Panc1 (cell line): ENCODE measurements around the gene CCHCR1. TPM values are rescaled to one million over a fixed set of nuclear protein-coding genes. Genes with fewer than 3 reads are reported as not detected.
A peak's percentile ranks its signal among the peaks of the same experiment; 100 is the strongest.

Source experiments
- ATAC-seq: fragments of 200-7000 bp; cut with Tn5 transposase; 2 replicates; pipeline ENCODE4 v1.9.1; 2020; ENCODE audit warnings: mild to moderate bottlenecking, moderate library complexity
- BruUV-seq: library from RNA; stranded (reverse); fragments of 400-500 nt; replicated peaks from 2 replicates; lab custom pipeline; 2021; lab: Mats Ljungman, UMichigan
- CTCF ChIA-PET: fragments of 300-600 bp; sonication (Branson Sonifier 250); formaldehyde crosslinking; loops from one replicate; lab custom pipeline; 2022; ENCODE audit warnings: antibody characterized with exemption; lab: Charles Lee
- POLR2A ChIA-PET: fragments of 300-600 bp; sonication (Branson Sonifier 250); formaldehyde crosslinking; loops from one replicate; lab custom pipeline; 2022; ENCODE audit warnings: antibody characterized with exemption; lab: Charles Lee
- DNase-seq: peaks from one replicate; pipeline ENCODE4 v3.0.0-alpha.2; 2010; ENCODE audit warnings: low read depth, low spot score
- H3K27ac ChIP-seq: 2 replicates; pipeline ENCODE4 v1.5.1; 2011; ENCODE audit warnings: mild to moderate bottlenecking, low read length, inconsistent platforms
- H3K27me3 ChIP-seq: fragments of 200-500 bp; sonication (Bioruptor generic); 2 replicates; pipeline ENCODE4 v1.6.0; 2014; ENCODE audit warnings: low read length, inconsistent platforms; ENCODE audit not compliant: control insufficient read depth, insufficient read depth
- H3K36me3 ChIP-seq: fragments of 200-500 bp; sonication (Bioruptor generic); 2 replicates; pipeline ENCODE4 v1.5.1; 2014; ENCODE audit warnings: inconsistent platforms, mild to moderate bottlenecking, low read length, moderate library complexity; ENCODE audit not compliant: control insufficient read depth, insufficient read depth
- H3K4me1 ChIP-seq: 2 replicates; pipeline ENCODE4 v1.5.1; 2011; ENCODE audit warnings: inconsistent platforms, mild to moderate bottlenecking, low read length, moderate library complexity; ENCODE audit not compliant: control insufficient read depth, insufficient read depth
- H3K4me3 ChIP-seq, 2 experiments: 2 replicates each; pipeline ENCODE4 v1.5.1; 2011 to 2012; ENCODE audit warnings: low read depth in 2 of 2, low read length in 2 of 2, mild to moderate bottlenecking in 2 of 2, inconsistent platforms in 1 of 2, moderate library complexity in 1 of 2
- H3K9me3 ChIP-seq: fragments of 200-500 bp; sonication (Bioruptor generic); 2 replicates; pipeline ENCODE4 v1.5.1; 2014; ENCODE audit warnings: low read depth, mild to moderate bottlenecking, inconsistent platforms, low read length, moderate library complexity; ENCODE audit not compliant: control insufficient read depth, insufficient read depth
- POLR2AphosphoS5 ChIP-seq: IDR thresholded peaks from 2 replicates; pipeline ENCODE4 v1.6.1; 2012; ENCODE audit warnings: mild to moderate bottlenecking, low read depth, low read length, moderate library complexity
- REST ChIP-seq, 2 experiments: IDR thresholded peaks; 2 replicates each; pipeline ENCODE4 v1.6.1; 2011 to 2012; ENCODE audit warnings: low read depth in 2 of 2, control low read depth in 1 of 2, low read length in 1 of 2, mild to moderate bottlenecking in 1 of 2, moderate library complexity in 1 of 2; ENCODE audit not compliant: insufficient read depth in 1 of 2
- SIN3A ChIP-seq: IDR thresholded peaks from 2 replicates; pipeline ENCODE4 v1.6.1; 2012; ENCODE audit warnings: low read depth, mild to moderate bottlenecking, low read length, moderate library complexity, borderline replicate concordance; ENCODE audit not compliant: insufficient read depth
- TCF7L2 ChIP-seq: IDR thresholded peaks from 2 replicates; pipeline ENCODE4 v1.6.1; 2011; ENCODE audit warnings: mild to moderate bottlenecking, low read depth, low read length, inconsistent platforms
- in situ Hi-C: cut with HindIII; loops from 2 replicates; pipeline ENCODE4 v1.10.0; 2016; ENCODE audit warnings: low sequenced_read_pairs, low pct_unique_long_range_greater_than_20kb
- intact Hi-C: fragments of 100-400 bp; cut with micrococcal nuclease; formaldehyde crosslinking; loops from one replicate; pipeline ENCODE4 v1.10.0; 2022; ENCODE audit not compliant: unreplicated experiment
- total RNA-seq: library from RNA; stranded (reverse); gene quantifications from one replicate; pipeline ENCODE4 v1.2.1, GENCODE V29; 2021; ENCODE audit not compliant: unreplicated experiment
- TF ChIP-seq, protein P1 (sequence below): fragments of 450-650 bp; IDR thresholded peaks from 2 replicates; pipeline ENCODE4 v1.5.1; 2017; ENCODE audit warnings: mild to moderate bottlenecking

Gene CCHCR1
- total RNA-seq, 1 experiment from 2014 or later: 37.1 TPM

DNA sequence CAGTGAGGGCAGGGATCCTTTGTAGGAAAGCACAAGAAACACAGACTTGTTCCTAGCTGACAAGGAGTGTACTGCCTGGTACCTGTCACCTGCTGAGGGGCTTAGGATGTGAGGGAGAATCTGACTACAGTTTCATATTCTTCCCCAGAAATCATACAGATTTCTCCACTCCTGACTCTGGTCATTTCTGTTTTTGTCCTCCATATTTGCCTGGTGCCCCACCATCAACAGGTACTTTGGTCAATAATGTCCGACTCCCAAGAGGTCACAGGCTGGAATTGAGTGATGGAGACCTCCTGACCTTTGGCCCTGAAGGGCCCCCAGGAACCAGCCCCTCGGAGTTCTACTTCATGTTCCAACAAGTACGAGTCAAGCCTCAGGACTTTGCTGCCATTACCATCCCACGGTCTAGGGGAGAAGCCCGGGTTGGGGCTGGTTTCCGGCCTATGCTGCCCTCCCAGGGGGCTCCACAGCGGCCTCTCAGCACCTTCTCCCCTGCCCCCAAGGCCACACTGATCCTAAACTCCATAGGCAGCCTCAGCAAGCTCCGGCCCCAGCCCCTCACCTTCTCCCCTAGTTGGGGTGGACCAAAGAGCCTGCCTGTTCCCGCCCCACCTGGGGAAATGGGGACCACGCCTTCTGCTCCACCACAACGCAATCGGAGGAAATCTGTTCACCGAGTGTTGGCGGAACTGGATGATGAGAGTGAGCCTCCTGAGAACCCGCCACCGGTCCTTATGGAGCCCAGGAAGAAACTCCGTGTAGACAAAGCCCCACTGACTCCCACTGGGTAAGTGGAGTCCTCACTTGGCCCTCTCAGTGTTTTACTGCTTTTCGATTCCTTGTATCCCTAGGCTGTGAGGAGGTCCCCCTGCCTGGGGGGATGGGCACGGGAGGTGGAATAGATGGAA, 3.9 kb upstream of the CCHCR1 start:
- no TSS peak for BruUV-seq
- in situ Hi-C loops: no loop called here
- Histone ChIP-seq H3K4me1 (peaks cover 13% of the 10 kb centered on the region), H3K9me3 (no peaks in the 10 kb centered on the region), H3K36me3 (peaks cover 2% of the 10 kb centered on the region; the same call in 1 of the 2 replicates), H3K27me3 (no peaks in the 10 kb centered on the region), H3K27ac (no peak overlapping the region), H3K4me3 (no peak overlapping the region)
- DNase-seq: no peak
- intact Hi-C loops: no loop called here
- CTCF ChIA-PET: no interaction called here
- TF ChIP-seq, protein P1, sequence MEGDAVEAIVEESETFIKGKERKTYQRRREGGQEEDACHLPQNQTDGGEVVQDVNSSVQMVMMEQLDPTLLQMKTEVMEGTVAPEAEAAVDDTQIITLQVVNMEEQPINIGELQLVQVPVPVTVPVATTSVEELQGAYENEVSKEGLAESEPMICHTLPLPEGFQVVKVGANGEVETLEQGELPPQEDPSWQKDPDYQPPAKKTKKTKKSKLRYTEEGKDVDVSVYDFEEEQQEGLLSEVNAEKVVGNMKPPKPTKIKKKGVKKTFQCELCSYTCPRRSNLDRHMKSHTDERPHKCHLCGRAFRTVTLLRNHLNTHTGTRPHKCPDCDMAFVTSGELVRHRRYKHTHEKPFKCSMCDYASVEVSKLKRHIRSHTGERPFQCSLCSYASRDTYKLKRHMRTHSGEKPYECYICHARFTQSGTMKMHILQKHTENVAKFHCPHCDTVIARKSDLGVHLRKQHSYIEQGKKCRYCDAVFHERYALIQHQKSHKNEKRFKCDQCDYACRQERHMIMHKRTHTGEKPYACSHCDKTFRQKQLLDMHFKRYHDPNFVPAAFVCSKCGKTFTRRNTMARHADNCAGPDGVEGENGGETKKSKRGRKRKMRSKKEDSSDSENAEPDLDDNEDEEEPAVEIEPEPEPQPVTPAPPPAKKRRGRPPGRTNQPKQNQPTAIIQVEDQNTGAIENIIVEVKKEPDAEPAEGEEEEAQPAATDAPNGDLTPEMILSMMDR: no peak
- no peak for TF ChIP-seq REST (IDR thresholded peaks at IDR 0.05; ENCODE audit: insufficient read depth in 1 of 2, low read depth in 2 of 2, low read length in 1 of 2)
- TF ChIP-seq SIN3A: no peak
- no peak for TF ChIP-seq TCF7L2
- no peak for TF ChIP-seq POLR2AphosphoS5
- ATAC-seq: no peak
- POLR2A ChIA-PET: no interaction called here

GRCh38 chr6:31158863-31159855, 1.6 kb upstream of the CCHCR1 start:
- peak; percentile 15; the same call in 1 of the 2 replicates for ATAC-seq
- H3K9me3 ChIP-seq: no peaks in the 10 kb centered on the region
- intact Hi-C loops (no loop called here), in situ Hi-C loops (no loop called here)
- peaks cover 13% of the 10 kb centered on the region for H3K4me1 ChIP-seq
- peak overlapping the region; percentile 65 to 75 for H3K4me3 ChIP-seq
- BruUV-seq: TSS peak; percentile 77
- H3K27ac ChIP-seq: peak overlapping the region; percentile 72
- TF ChIP-seq POLR2AphosphoS5 (no peak), SIN3A (no peak), TCF7L2 (no peak), REST (IDR thresholded peaks at IDR 0.05; ENCODE audit: insufficient read depth in 1 of 2, low read depth in 2 of 2, low read length in 1 of 2) (no peak)
- TF ChIP-seq, protein P1: no peak
- ChIA-PET CTCF (interaction anchor here (1.0 to 1.2 kb wide), 3 partner anchors 22 to 245 kb away, joined by 3 to 4 read pairs (median 4); partner anchors contain the start of gene VARS2), POLR2A (interaction anchor here (0.5 kb wide), 1 partner anchor 17 kb away, joined by 3 read pairs; no protein-coding TSS in a partner anchor)
- no peaks in the 10 kb centered on the region for H3K27me3 ChIP-seq
- DNase-seq: no peak
- H3K36me3 ChIP-seq: peaks cover 2% of the 10 kb centered on the region; the same call in 1 of the 2 replicates
